ENCODE data around the gene FNDC3B. TPM values are rescaled to one million over a fixed set of nuclear protein-coding genes. Genes with fewer than 3 reads are reported as not detected.

Gene FNDC3B
- total RNA-seq, 5 donors from 2014 or later (not counting 1 experiment from before 2014, with no cell fraction given): 18.1 to 46.5 (median 23.5) TPM

- POLR2A ChIA-PET: interaction anchor here in 1 of 2 donors (0.6 kb wide), 1 partner anchor 12 kb away, joined by 7 read pairs; no protein-coding TSS in a partner anchor
- Histone ChIP-seq H3K27ac (ENCODE audit: low read length) (no peak overlapping the region), H3K4me3 (ENCODE audit: control insufficient read depth in 1 of 2, extremely low read depth in 1 of 2, low read length in 1 of 2) (no peak overlapping the region)
Observed at GRCh38 chr3:172156586-172156955, 117.2 kb downstream of the FNDC3B start.

DNA sequence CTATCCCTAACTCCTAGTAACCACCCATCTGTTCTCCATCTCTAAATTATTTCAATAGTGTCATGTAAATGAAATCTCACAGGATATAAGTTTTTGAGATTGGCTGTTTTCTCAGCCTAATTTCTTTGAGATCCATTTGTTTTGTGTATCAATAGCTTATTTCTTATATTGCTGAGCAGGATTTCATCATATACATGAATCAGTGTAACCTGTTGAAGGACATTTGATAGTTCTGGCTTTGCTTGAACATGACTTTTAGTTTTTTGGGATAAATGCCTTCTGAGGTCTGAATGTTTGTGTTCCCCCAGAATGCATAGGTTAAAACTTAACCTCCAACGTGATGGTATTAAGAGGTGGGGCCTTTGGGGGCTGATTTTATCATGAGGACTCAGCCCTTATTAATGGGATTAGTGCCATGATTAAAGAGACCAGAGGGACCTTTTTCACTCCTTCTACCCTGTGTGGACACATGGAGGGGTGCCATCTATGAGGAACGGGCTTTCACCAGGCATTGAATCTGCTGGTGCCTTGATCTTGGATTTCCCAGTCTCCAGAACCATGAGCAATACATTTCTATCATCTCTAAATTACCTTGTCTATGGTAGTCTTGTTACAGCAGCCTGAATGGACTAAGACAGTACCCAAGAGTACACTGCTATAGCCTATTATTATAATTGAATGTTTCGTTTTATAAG, 118.3 kb downstream of the FNDC3B start:
- Mint-ChIP-seq H3K9me3 (no peaks in the 10 kb centered on the region), H3K27me3 (no peaks in the 10 kb centered on the region), H3K4me1 (peaks cover 23 to 39% (median 32%) of the 10 kb centered on the region in 3 donors), H3K4me3 (no peak overlapping the region), H3K27ac (no peak overlapping the region), H3K36me3 (peaks cover 16% of the 10 kb centered on the region)
- Histone ChIP-seq H3K36me3 (ENCODE audit: control insufficient read depth in 2 of 2, extremely low read depth in 1 of 2, insufficient read depth in 1 of 2, low read length in 1 of 2) (no peaks in the 10 kb centered on the region), H3K4me3 (ENCODE audit: control insufficient read depth in 1 of 2, extremely low read depth in 1 of 2, low read length in 1 of 2) (no peak overlapping the region), H3K27me3 (replicated peaks in 1 of 2; ENCODE audit: control insufficient read depth in 2 of 2, extremely low read depth in 1 of 2, insufficient read depth in 2 of 2, low read length in 1 of 2) (peaks cover 0 to 2% of the 10 kb centered on the region in 2 experiments), H3K27ac (ENCODE audit: low read length) (no peak overlapping the region), H3K9me3 (no peaks in the 10 kb centered on the region), H3K4me1 (ENCODE audit: control insufficient read depth in 1 of 2, extremely low read depth in 1 of 2, insufficient read depth in 2 of 2, low read length in 2 of 2) (peaks cover 2 to 12% of the 10 kb centered on the region in 2 experiments)
- ATAC-seq (replicated peaks in 1 of 4) (no peak), DNase-seq (no peak)
- ChIA-PET CTCF (no interaction called here), POLR2A (no interaction called here)
- 100% methylated on average over 2 of the region's 3 CpGs for WGBS (ENCODE audit: insufficient coverage)

More at GRCh38 chr3:172156586-172156955, 117.2 kb downstream of the FNDC3B start:
- Mint-ChIP-seq H3K4me3 (no peak overlapping the region), H3K4me1 (peaks cover 31 to 43% (median 37%) of the 10 kb centered on the region in 3 donors), H3K27me3 (no peaks in the 10 kb centered on the region), H3K27ac (no peak overlapping the region), H3K9me3 (no peaks in the 10 kb centered on the region), H3K36me3 (peaks cover 16% of the 10 kb centered on the region)
- Histone ChIP-seq H3K4me1 (ENCODE audit: control insufficient read depth in 1 of 2, extremely low read depth in 1 of 2, insufficient read depth in 2 of 2, low read length in 2 of 2) (peaks cover 2 to 12% of the 10 kb centered on the region in 2 experiments), H3K27me3 (replicated peaks in 1 of 2; ENCODE audit: control insufficient read depth in 2 of 2, extremely low read depth in 1 of 2, insufficient read depth in 2 of 2, low read length in 1 of 2) (peaks cover 0 to 2% of the 10 kb centered on the region in 2 experiments), H3K9me3 (no peaks in the 10 kb centered on the region), H3K36me3 (ENCODE audit: control insufficient read depth in 2 of 2, extremely low read depth in 1 of 2, insufficient read depth in 1 of 2, low read length in 1 of 2) (no peaks in the 10 kb centered on the region)
- WGBS (ENCODE audit: insufficient coverage): no CpG with 5 or more reads among the region's 5 CpGs
- no peak for DNase-seq
- ATAC-seq (replicated peaks in 1 of 4): no peak
- CTCF ChIA-PET: no interaction called here

DNA sequence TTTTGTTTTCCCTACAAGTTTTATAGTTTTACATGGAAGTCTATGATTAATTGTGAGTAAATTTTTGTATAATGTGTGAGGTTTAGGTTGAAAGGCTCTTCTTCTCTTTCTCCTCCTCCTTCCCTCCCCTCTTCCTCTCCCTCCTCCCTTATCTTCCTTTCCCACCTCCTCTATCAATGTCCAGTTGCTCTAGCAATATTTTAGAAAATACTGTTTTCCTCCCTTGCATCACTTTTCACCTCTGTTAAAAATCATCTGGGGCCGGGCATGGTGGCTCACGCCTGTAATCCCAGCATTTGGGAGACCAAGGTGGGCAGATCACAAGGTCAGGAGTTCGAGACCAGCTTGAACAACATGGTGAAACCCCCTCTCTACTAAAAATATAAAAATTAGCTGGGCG, 119.4 kb downstream of the FNDC3B start:
- no peak overlapping the region for H3K4me3 Mint-ChIP-seq
- ChIA-PET POLR2A (no interaction called here), CTCF (no interaction called here)
- no peaks in the 10 kb centered on the region for H3K9me3 Mint-ChIP-seq
- Histone ChIP-seq H3K4me1 (ENCODE audit: control insufficient read depth in 1 of 2, extremely low read depth in 1 of 2, insufficient read depth in 2 of 2, low read length in 2 of 2) (peaks cover 0 to 2% of the 10 kb centered on the region in 2 experiments), H3K4me3 (ENCODE audit: control insufficient read depth in 1 of 2, extremely low read depth in 1 of 2, low read length in 1 of 2) (no peak overlapping the region), H3K9me3 (no peaks in the 10 kb centered on the region), H3K27me3 (replicated peaks in 1 of 2; ENCODE audit: control insufficient read depth in 2 of 2, extremely low read depth in 1 of 2, insufficient read depth in 2 of 2, low read length in 1 of 2) (peaks cover 0 to 2% of the 10 kb centered on the region in 2 experiments), H3K36me3 (ENCODE audit: control insufficient read depth in 2 of 2, extremely low read depth in 1 of 2, insufficient read depth in 1 of 2, low read length in 1 of 2) (no peaks in the 10 kb centered on the region), H3K27ac (ENCODE audit: low read length) (no peak overlapping the region)
- H3K4me1 Mint-ChIP-seq: peaks cover 13 to 31% (median 23%) of the 10 kb centered on the region in 3 donors
- WGBS (ENCODE audit: insufficient coverage): 100% methylated on average over 2 of the region's 4 CpGs
- no peak overlapping the region for H3K27ac Mint-ChIP-seq
- DNase-seq (no peak), ATAC-seq (replicated peaks in 1 of 4) (no peak)
- H3K36me3 Mint-ChIP-seq: peaks cover 17% of the 10 kb centered on the region
- H3K27me3 Mint-ChIP-seq: no peaks in the 10 kb centered on the region

- peaks cover 0 to 2% of the 10 kb centered on the region in 2 experiments for H3K27me3 ChIP-seq (replicated peaks in 1 of 2; ENCODE audit: control insufficient read depth in 2 of 2, extremely low read depth in 1 of 2, insufficient read depth in 2 of 2, low read length in 1 of 2)
- Mint-ChIP-seq H3K27ac (no peak overlapping the region), H3K4me3 (no peak overlapping the region), H3K4me1 (peaks cover 13 to 26% (median 20%) of the 10 kb centered on the region in 3 donors), H3K27me3 (no peaks in the 10 kb centered on the region), H3K9me3 (no peaks in the 10 kb centered on the region), H3K36me3 (peaks cover 17% of the 10 kb centered on the region)
- H3K4me1 ChIP-seq (ENCODE audit: control insufficient read depth in 1 of 2, extremely low read depth in 1 of 2, insufficient read depth in 2 of 2, low read length in 2 of 2): no peaks in the 10 kb centered on the region
- H3K27ac ChIP-seq (ENCODE audit: low read length): no peak overlapping the region
- CTCF ChIA-PET: no interaction called here
- DNase-seq (no peak), ATAC-seq (replicated peaks in 1 of 4) (no peak)
- H3K36me3 ChIP-seq (ENCODE audit: control insufficient read depth in 2 of 2, extremely low read depth in 1 of 2, insufficient read depth in 1 of 2, low read length in 1 of 2): no peaks in the 10 kb centered on the region
- POLR2A ChIA-PET: no interaction called here
- WGBS (ENCODE audit: insufficient coverage): no CpG with 5 or more reads among the region's 1 CpG
- H3K4me3 ChIP-seq (ENCODE audit: control insufficient read depth in 1 of 2, extremely low read depth in 1 of 2, low read length in 1 of 2): no peak overlapping the region
- H3K9me3 ChIP-seq: no peaks in the 10 kb centered on the region
Observed at GRCh38 chr3:172159376-172159775, 120.0 kb downstream of the FNDC3B start.

DNA sequence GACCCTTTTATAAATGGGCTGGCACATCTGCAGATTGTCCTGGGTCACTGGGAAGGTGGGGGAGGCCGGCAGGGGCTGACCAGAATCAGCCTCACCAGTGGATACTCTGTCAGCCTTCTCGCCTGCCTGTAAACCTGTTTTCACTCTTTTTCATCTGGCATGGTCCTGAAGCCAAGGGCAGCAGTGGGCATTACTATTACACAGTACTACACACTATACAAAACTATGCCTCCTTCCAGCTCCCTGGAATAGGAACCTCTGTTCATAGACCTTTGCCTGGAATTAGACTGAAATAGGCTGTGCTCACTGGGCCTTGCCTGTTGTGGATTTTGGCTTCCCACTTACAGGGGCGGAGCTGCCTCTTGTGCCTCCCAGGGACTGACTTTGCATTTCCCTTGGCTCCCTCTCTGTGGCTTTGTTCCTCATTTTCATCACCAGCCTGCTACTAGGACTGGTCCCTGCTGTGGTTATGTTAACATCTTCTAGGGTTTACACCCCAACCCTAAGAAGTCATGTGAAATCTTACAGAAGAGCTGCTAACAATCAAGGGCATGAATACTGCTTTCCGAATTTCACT, 120.7 kb downstream of the FNDC3B start:
- Histone ChIP-seq H3K4me1 (ENCODE audit: control insufficient read depth in 1 of 2, extremely low read depth in 1 of 2, insufficient read depth in 2 of 2, low read length in 2 of 2) (no peaks in the 10 kb centered on the region), H3K27me3 (replicated peaks in 1 of 2; ENCODE audit: control insufficient read depth in 2 of 2, extremely low read depth in 1 of 2, insufficient read depth in 2 of 2, low read length in 1 of 2) (peaks cover 0 to 2% of the 10 kb centered on the region in 2 experiments), H3K27ac (ENCODE audit: low read length) (no peak overlapping the region), H3K9me3 (no peaks in the 10 kb centered on the region), H3K4me3 (ENCODE audit: control insufficient read depth in 1 of 2, extremely low read depth in 1 of 2, low read length in 1 of 2) (no peak overlapping the region), H3K36me3 (ENCODE audit: control insufficient read depth in 2 of 2, extremely low read depth in 1 of 2, insufficient read depth in 1 of 2, low read length in 1 of 2) (no peaks in the 10 kb centered on the region)
- H3K36me3 Mint-ChIP-seq: peaks cover 17% of the 10 kb centered on the region
- ATAC-seq (replicated peaks in 1 of 4): no peak
- H3K4me3 Mint-ChIP-seq: no peak overlapping the region
- ChIA-PET CTCF (no interaction called here), POLR2A (no interaction called here)
- no peaks in the 10 kb centered on the region for H3K9me3 Mint-ChIP-seq
- H3K27me3 Mint-ChIP-seq: no peaks in the 10 kb centered on the region
- WGBS (ENCODE audit: insufficient coverage): 74% methylated on average over 3 of the region's 4 CpGs
- peaks cover 6 to 19% (median 13%) of the 10 kb centered on the region in 3 donors for H3K4me1 Mint-ChIP-seq
- H3K27ac Mint-ChIP-seq: no peak overlapping the region
- no peak for DNase-seq

DNA sequence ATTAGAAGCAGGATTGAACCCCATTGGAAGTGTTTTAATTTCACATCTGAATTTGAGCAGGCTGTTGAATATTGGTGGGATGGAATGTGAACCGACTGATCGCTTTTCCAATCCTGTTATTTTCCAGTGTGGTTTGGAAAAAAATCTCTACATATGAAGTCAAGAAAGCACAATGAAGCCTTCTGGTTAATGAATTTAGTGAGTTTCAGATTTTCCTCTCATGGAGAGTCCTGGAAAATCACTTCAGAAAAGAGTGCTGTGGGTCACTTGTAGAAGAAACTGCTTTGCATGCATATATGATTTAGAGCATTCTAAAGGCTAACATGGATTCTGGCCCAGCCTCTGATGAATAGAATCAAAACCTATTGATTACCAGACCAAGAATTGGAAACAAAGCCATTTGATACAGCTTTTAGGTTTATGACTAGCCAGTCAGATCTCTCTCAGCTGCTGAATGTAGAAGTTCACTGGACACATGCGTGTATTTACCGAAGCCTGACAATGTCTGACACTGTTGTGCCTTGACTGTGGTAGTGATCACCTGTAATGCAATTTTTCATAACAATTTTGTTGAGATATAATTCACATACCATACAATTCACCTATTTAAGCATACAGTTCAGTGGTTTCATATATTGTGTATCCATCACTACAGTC, 121.9 kb downstream of the FNDC3B start:
- Mint-ChIP-seq H3K36me3 (peaks cover 13% of the 10 kb centered on the region), H3K9me3 (no peaks in the 10 kb centered on the region), H3K27ac (no peak overlapping the region), H3K4me1 (peaks cover 5 to 12% (median 10%) of the 10 kb centered on the region in 3 donors), H3K4me3 (no peak overlapping the region), H3K27me3 (no peaks in the 10 kb centered on the region)
- no peaks in the 10 kb centered on the region for H3K4me1 ChIP-seq (ENCODE audit: control insufficient read depth in 1 of 2, extremely low read depth in 1 of 2, insufficient read depth in 2 of 2, low read length in 2 of 2)
- ChIA-PET CTCF (no interaction called here), POLR2A (no interaction called here)
- H3K36me3 ChIP-seq (ENCODE audit: control insufficient read depth in 2 of 2, extremely low read depth in 1 of 2, insufficient read depth in 1 of 2, low read length in 1 of 2): no peaks in the 10 kb centered on the region
- H3K27ac ChIP-seq (ENCODE audit: low read length): no peak overlapping the region
- no peaks in the 10 kb centered on the region for H3K9me3 ChIP-seq
- peaks cover 0 to 1% of the 10 kb centered on the region in 2 experiments for H3K27me3 ChIP-seq (replicated peaks in 1 of 2; ENCODE audit: control insufficient read depth in 2 of 2, extremely low read depth in 1 of 2, insufficient read depth in 2 of 2, low read length in 1 of 2)
- no CpG with 5 or more reads among the region's 4 CpGs for WGBS (ENCODE audit: insufficient coverage)
- ATAC-seq (replicated peaks in 1 of 4) (no peak), DNase-seq (no peak)
- no peak overlapping the region for H3K4me3 ChIP-seq (ENCODE audit: control insufficient read depth in 1 of 2, extremely low read depth in 1 of 2, low read length in 1 of 2)

Data from T-cell (primary cell).